Measurements from ENCODE around the gene PLXDC2. TPM values are rescaled to one million over a fixed set of nuclear protein-coding genes. Genes with fewer than 3 reads are reported as not detected.

Gene PLXDC2
- polyA plus RNA-seq, 2 of the 4 experiments (the other 2 are of a cell fraction): 0.08 to 0.09 TPM

GRCh38 chr10:19772972-19773371 lies 43.3 kb upstream of the PLXDC2 start (continued):
- no peak for TF ChIP-seq MAX (IDR thresholded peaks at IDR 0.05)
- no peak for TF ChIP-seq KDM1A (IDR thresholded peaks at IDR 0.05; ENCODE audit: low read depth)
- no peak for TF ChIP-seq HES2 (IDR thresholded peaks at IDR 0.05)
- TF ChIP-seq PBX3 (IDR thresholded peaks at IDR 0.05): no peak
- no peak for TF ChIP-seq HMGXB4 (CRISPR knock-in tag; IDR thresholded peaks at IDR 0.05; ENCODE audit: borderline replicate concordance)

GRCh38 chr10:19775296-19775695 lies 40.9 kb upstream of the PLXDC2 start:
- ATAC-seq (no peak), DNase-seq (ENCODE audit: low read depth in 1 of 2, low spot score in 1 of 2) (no peak), FAIRE-seq (no peak)
- CTCF ChIA-PET: no interaction called here
- Histone ChIP-seq H3K4me1 (no peaks in the 10 kb centered on the region), H3K4me3 (no peak overlapping the region), H3K9me3 (no peaks in the 10 kb centered on the region), H3K4me2 (no peak overlapping the region), H3K27ac (no peak overlapping the region)
- TF ChIP-seq NFE2L2 (conservative IDR thresholded peaks at IDR 0.05; ENCODE audit: low read length) (no peak), EP300 (IDR thresholded peaks at IDR 0.05) (no peak), CEBPB (IDR thresholded peaks at IDR 0.05) (no peak), NR3C1 (IDR thresholded peaks at IDR 0.05) (no peak), EHF (CRISPR knock-in tag; IDR thresholded peaks at IDR 0.05) (no peak), MYC (IDR thresholded peaks at IDR 0.05; ENCODE audit: borderline replicate concordance, low read length) (no peak), RAD21 (conservative IDR thresholded peaks at IDR 0.05 in 1 of 2, IDR thresholded peaks at IDR 0.05 in 1 of 2) (no peak), CBX2 (IDR thresholded peaks at IDR 0.05; ENCODE audit: borderline replicate concordance, low read depth) (no peak), BHLHE40 (IDR thresholded peaks at IDR 0.05; ENCODE audit: low read depth, low read length) (no peak), RARB (CRISPR knock-in tag; IDR thresholded peaks at IDR 0.05) (no peak), JUNB (IDR thresholded peaks at IDR 0.05) (no peak), REST (IDR thresholded peaks at IDR 0.05) (no peak), BCL3 (IDR thresholded peaks at IDR 0.05) (no peak), SREBF2 (IDR thresholded peaks at IDR 0.05) (no peak), CBX8 (IDR thresholded peaks at IDR 0.05) (no peak), KDM5A (IDR thresholded peaks at IDR 0.05) (no peak), TP53 (CRISPR knock-in tag; IDR thresholded peaks at IDR 0.05) (no peak), ZFP36 (IDR thresholded peaks at IDR 0.05; ENCODE audit: borderline replicate concordance, partially characterized antibody) (no peak), FOSL2 (IDR thresholded peaks at IDR 0.05) (no peak), FOSL2 (CRISPR knock-in tag; IDR thresholded peaks at IDR 0.05) (no peak), HES2 (IDR thresholded peaks at IDR 0.05) (no peak)
- WGBS (ENCODE audit: missing lambda C conversion rate): 10% methylated on average over 2 of the region's 2 CpGs
- POLR2A ChIA-PET: no interaction called here

Data from A549 (cell line).